Measurements from ENCODE around the gene RGS7.
A peak's percentile ranks its signal among the peaks of the same experiment; 100 is the strongest.
"Not testable (repeated sequence)": the region's sequence is repeated elsewhere in the genome, so short reads cannot be mapped to it uniquely, and the experiment has no call there.

The RGS7 gene

GRCh38 chr1:240758296-240758695, 598.7 kb downstream of the RGS7 start:
- DNase-seq (ENCODE audit: low read depth), result no peak
- no peak overlapping the region for H3K4me3 ChIP-seq (ENCODE audit: control insufficient read depth, low read depth, low read length)
- TF ChIP-seq CTCF (conservative IDR thresholded peaks at IDR 0.05; ENCODE audit: control insufficient read depth, insufficient read depth, low read depth, low read length), result no peak

GRCh38 chr1:240747907-240748306, 609.1 kb downstream of the RGS7 start:
- no peak for TF ChIP-seq CTCF (conservative IDR thresholded peaks at IDR 0.05; ENCODE audit: control insufficient read depth, insufficient read depth, low read depth, low read length)
- no peak for DNase-seq (ENCODE audit: low read depth)
- H3K4me3 ChIP-seq (ENCODE audit: control insufficient read depth, low read depth, low read length), result no peak overlapping the region

GRCh38 chr1:240743705-240744104, 613.3 kb downstream of the RGS7 start:
- DNase-seq (ENCODE audit: low read depth), result no peak
- no peak overlapping the region for H3K4me3 ChIP-seq (ENCODE audit: control insufficient read depth, low read depth, low read length)
- TF ChIP-seq CTCF (conservative IDR thresholded peaks at IDR 0.05; ENCODE audit: control insufficient read depth, insufficient read depth, low read depth, low read length), result no peak

GRCh38 chr1:240739754-240740153, 617.3 kb downstream of the RGS7 start:
- no peak for TF ChIP-seq CTCF (conservative IDR thresholded peaks at IDR 0.05; ENCODE audit: control insufficient read depth, insufficient read depth, low read depth, low read length)
- H3K4me3 ChIP-seq (ENCODE audit: control insufficient read depth, low read depth, low read length), result no peak overlapping the region
- DNase-seq (ENCODE audit: low read depth), result peak; percentile 26

GRCh38 chr1:240739139-240739538, 617.9 kb downstream of the RGS7 start:
- no peak for TF ChIP-seq CTCF (conservative IDR thresholded peaks at IDR 0.05; ENCODE audit: control insufficient read depth, insufficient read depth, low read depth, low read length)
- H3K4me3 ChIP-seq (ENCODE audit: control insufficient read depth, low read depth, low read length), result no peak overlapping the region
- peak; percentile 43 for DNase-seq (ENCODE audit: low read depth)

- no peak overlapping the region for H3K4me3 ChIP-seq (ENCODE audit: control insufficient read depth, low read depth, low read length)
- no peak for TF ChIP-seq CTCF (conservative IDR thresholded peaks at IDR 0.05; ENCODE audit: control insufficient read depth, insufficient read depth, low read depth, low read length)
- DNase-seq (ENCODE audit: low read depth), result no peak
These were observed 619.2 kb downstream of the RGS7 start for GRCh38 chr1:240737766-240738265.

- no peak for TF ChIP-seq CTCF (conservative IDR thresholded peaks at IDR 0.05; ENCODE audit: control insufficient read depth, insufficient read depth, low read depth, low read length)
- H3K4me3 ChIP-seq (ENCODE audit: control insufficient read depth, low read depth, low read length), result no peak overlapping the region
- DNase-seq (ENCODE audit: low read depth), result peak; percentile 62
These were observed 619.7 kb downstream of the RGS7 start for GRCh38 chr1:240737298-240737697.

GRCh38 chr1:240734705-240735104, 622.3 kb downstream of the RGS7 start:
- not testable (repeated sequence) for DNase-seq (ENCODE audit: low read depth); H3K4me3 ChIP-seq (ENCODE audit: control insufficient read depth, low read depth, low read length)
